ENCODE data around the gene RAI1. TPM values are rescaled to one million over a fixed set of nuclear protein-coding genes. Genes with fewer than 3 reads are reported as not detected.

The RAI1 gene
- total RNA-seq, 1 donor from 2014 or later: 31.1 TPM

DNA sequence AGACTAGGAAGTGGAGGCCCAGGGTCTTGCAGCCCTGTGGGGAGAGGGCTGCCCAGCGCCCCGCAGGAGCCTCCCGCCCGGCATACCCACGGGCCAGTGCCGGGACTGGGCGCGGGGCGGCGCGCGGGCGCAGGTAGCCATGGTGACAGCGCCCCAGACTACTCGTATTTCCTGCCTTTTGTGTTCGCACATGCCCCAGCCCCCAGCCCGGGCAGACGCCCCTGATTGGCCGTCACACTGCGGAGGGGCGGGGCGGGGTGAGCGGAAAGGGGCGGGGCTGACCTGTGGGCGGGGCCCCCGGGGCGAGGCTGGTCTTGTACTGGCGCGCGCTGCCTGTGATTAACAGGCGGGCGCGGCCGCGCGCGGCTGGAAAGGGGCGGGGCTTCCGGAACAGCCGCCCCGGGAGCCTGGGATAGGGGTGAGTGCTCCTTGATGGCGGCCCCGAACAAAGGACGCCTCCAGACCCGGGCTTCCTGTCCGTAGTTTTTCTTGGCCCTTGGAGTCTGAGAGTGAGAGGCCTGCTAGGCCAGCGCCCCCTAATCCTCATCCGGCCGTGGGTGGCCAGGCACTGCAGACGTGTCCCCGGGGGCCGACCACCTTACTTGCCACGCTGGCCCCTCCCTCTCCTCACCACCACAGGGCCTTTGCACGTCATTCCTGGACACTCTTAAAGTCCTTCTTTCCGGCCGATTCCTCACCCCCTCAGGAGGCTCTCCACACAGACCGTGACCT, 71.0 kb downstream of the RAI1 start:
- ATAC-seq (peak; percentile 95 to 97), DNase-seq (peak; percentile 97)
- Histone ChIP-seq H3K9me3 (no peaks in the 10 kb centered on the region), H3K27ac (peak overlapping the region; percentile 88), H3K4me3 (peak overlapping the region; percentile 57), H3K4me1 (peaks cover 63% of the 10 kb centered on the region), H3K27me3 (ENCODE audit: low read depth) (no peaks in the 10 kb centered on the region), H3K36me3 (no peaks in the 10 kb centered on the region)
- intact Hi-C loops (cut with DNase I): no loop called here
- TF ChIP-seq, protein P1, sequence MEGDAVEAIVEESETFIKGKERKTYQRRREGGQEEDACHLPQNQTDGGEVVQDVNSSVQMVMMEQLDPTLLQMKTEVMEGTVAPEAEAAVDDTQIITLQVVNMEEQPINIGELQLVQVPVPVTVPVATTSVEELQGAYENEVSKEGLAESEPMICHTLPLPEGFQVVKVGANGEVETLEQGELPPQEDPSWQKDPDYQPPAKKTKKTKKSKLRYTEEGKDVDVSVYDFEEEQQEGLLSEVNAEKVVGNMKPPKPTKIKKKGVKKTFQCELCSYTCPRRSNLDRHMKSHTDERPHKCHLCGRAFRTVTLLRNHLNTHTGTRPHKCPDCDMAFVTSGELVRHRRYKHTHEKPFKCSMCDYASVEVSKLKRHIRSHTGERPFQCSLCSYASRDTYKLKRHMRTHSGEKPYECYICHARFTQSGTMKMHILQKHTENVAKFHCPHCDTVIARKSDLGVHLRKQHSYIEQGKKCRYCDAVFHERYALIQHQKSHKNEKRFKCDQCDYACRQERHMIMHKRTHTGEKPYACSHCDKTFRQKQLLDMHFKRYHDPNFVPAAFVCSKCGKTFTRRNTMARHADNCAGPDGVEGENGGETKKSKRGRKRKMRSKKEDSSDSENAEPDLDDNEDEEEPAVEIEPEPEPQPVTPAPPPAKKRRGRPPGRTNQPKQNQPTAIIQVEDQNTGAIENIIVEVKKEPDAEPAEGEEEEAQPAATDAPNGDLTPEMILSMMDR (IDR thresholded peaks at IDR 0.05): peak; percentile 53

DNA sequence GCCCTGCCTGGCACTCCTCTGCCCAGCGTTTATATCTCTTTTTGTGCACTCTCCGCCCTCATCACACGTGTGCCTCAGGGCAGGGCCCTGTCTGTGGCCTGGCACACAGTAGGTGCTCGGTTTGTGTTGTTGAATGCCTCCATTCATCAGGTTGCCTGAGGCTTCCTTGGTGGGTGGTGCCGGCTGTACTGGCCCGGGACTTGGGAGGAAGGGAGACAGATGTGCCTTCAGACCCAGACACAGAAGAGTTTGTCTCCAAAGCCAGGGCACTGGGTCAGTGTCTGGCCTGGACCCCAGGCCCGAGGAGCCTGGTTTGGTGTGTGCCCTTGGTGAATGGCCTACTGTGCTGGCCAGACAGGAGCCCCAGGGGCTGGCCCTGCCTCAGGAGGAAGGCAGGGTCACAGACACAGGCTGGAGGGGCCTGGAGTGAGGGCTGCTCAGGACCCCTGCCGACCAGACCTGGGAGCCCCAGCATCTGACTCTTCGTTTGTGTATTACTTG, 71.6 kb downstream of the RAI1 start:
- Histone ChIP-seq H3K9me3 (no peaks in the 10 kb centered on the region), H3K4me3 (peak overlapping the region; percentile 57), H3K4me1 (peaks cover 65% of the 10 kb centered on the region), H3K27me3 (ENCODE audit: low read depth) (no peaks in the 10 kb centered on the region), H3K27ac (peak overlapping the region; percentile 88), H3K36me3 (no peaks in the 10 kb centered on the region)
- DNase-seq (no peak), ATAC-seq (no peak)
- intact Hi-C loops (cut with DNase I): no loop called here
- TF ChIP-seq, protein P1 (IDR thresholded peaks at IDR 0.05): no peak

DNA sequence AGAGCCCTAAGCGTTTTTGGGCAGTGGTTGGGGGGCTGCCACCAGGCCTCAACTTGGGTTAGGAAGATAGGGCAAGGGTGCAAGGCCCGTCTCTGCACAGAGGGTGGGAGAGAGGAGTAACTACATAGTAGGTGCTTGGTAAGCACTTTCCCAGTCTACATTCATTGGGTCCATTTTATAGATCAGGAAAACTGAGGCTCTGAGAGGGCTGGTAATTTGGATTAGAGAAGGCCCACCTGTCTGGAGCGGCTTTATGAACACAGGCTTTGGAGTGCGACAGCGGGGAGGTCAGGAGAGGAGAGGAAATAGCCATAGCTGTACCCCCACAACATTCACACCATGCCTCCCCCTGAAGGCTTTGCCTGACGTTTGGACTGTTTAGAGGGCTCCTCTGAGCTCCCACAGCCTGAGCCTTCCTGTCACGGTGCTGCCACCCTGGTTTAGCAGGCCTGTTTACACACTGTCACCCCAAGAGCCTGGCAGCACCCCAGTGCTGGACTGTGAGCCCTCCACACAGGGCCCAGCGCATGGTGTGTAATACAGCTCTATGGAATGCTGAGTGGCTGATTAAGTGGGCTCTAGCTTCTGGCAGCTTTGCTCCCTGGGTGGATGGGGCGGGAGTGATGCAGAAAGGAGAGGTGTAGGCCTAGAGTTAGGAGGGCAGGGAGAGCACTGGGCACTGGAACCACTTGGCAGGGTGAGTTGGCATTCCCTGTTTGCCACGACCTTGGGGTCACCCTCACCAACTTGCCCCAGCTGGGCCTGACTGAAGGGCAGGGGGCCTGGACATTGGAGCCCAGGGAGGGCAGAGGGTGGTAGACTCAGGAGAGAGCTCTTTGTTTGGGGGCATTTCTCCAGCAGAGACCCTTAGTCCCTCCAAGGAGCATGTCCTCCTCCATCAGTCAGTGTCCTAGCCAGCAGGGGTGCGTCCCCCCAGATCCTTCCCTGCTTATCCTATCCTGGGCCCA, 73.7 kb downstream of the RAI1 start:
- peaks cover 55% of the 10 kb centered on the region for H3K4me1 ChIP-seq
- no peaks in the 10 kb centered on the region for H3K36me3 ChIP-seq
- intact Hi-C loops (cut with DNase I): no loop called here
- TF ChIP-seq, protein P1 (IDR thresholded peaks at IDR 0.05): no peak
- ATAC-seq (peak; percentile 64 to 79), DNase-seq (peak; percentile 81)
- H3K27ac ChIP-seq: peak overlapping the region; percentile 41
- no peaks in the 10 kb centered on the region for H3K9me3 ChIP-seq
- no peaks in the 10 kb centered on the region for H3K27me3 ChIP-seq (ENCODE audit: low read depth)
- no peak overlapping the region for H3K4me3 ChIP-seq

DNA sequence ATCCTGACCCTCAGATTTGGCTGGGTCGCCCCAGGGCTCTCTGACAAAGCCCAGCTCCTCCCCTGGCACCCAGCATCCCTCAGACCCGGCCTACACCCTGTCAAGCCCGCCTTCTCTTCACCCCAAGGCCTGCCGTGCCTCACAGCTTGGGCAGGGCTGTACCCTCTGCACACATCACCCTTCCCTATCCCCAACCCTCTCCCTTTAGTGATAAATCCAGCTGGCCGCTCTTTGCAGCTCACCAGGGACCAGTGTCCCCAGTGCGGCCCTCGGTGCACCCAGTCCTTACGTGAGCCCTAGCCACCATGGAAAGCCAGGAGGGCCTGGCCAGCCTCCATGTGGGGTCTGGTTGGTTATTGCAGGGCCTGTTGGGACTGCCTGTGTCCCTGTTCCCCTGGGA, 74.5 kb downstream of the RAI1 start:
- Histone ChIP-seq H3K36me3 (no peaks in the 10 kb centered on the region), H3K4me3 (no peak overlapping the region), H3K27ac (peak overlapping the region; percentile 31), H3K9me3 (no peaks in the 10 kb centered on the region), H3K27me3 (ENCODE audit: low read depth) (no peaks in the 10 kb centered on the region), H3K4me1 (peaks cover 48% of the 10 kb centered on the region)
- TF ChIP-seq, protein P1 (IDR thresholded peaks at IDR 0.05): no peak
- no peak for ATAC-seq
- no peak for DNase-seq
- intact Hi-C loops (cut with DNase I): no loop called here

DNA sequence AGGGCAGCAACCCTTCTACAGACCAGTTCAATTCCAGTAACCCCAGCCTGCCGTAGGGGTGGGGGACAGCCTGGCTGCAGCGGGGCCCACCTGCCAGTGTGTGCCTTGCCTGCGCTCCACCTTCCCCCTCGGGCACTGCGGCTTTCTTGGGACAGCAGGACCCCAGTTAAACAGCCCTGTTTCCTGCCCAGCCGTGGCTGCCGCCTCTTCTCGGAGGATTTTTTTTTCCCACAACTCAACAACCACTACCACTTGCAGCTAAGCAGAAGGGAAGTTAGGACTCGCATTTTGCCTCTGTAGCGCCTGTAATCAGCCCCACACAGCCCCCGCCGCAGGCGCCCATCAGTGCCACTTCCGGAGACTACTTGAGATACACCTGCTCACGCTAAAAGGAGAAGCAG, 76.1 kb downstream of the RAI1 start:
- TF ChIP-seq, protein P1 (IDR thresholded peaks at IDR 0.05): no peak
- Histone ChIP-seq H3K27me3 (ENCODE audit: low read depth) (no peaks in the 10 kb centered on the region), H3K4me3 (no peak overlapping the region), H3K4me1 (peaks cover 34% of the 10 kb centered on the region), H3K9me3 (no peaks in the 10 kb centered on the region), H3K27ac (no peak overlapping the region), H3K36me3 (no peaks in the 10 kb centered on the region)
- DNase-seq (no peak), ATAC-seq (no peak)
- intact Hi-C loops (cut with DNase I): no loop called here
